Parathyroid adenoma (tissue), 2 donors: ENCODE results near the gene VAV3.

Experiments
- H2AFZ ChIP-seq: fragments of 300-600 bp; sonication (generic); one replicate; pipeline ENCODE4 v1.7.0; 2017; ENCODE audit warnings: antibody characterized with exemption, mild to moderate bottlenecking
- H3K27ac ChIP-seq: fragments of 300-600 bp; sonication (generic); one replicate; pipeline ENCODE4 v1.7.0; 2017
- H3K27me3 ChIP-seq: fragments of 300-600 bp; sonication (generic); one replicate; pipeline ENCODE4 v1.7.0; 2017; ENCODE audit warnings: low read length; ENCODE audit not compliant: control insufficient read depth, insufficient read depth
- H3K36me3 ChIP-seq: fragments of 300-600 bp; sonication (generic); one replicate; pipeline ENCODE4 v1.7.0; 2017; ENCODE audit warnings: low read length; ENCODE audit not compliant: control insufficient read depth, insufficient read depth
- H3K4me1 ChIP-seq: fragments of 300-600 bp; sonication (generic); one replicate; pipeline ENCODE4 v1.7.0; 2017; ENCODE audit warnings: control low read depth
- H3K4me2 ChIP-seq: fragments of 300-600 bp; sonication (generic); one replicate; pipeline ENCODE4 v1.7.0; 2017; ENCODE audit warnings: low read length
- H3K4me3 ChIP-seq: fragments of 300-600 bp; sonication (generic); one replicate; pipeline ENCODE4 v1.7.0; 2017; ENCODE audit warnings: low read depth, low read length
- H3K79me2 ChIP-seq: fragments of 300-600 bp; sonication (generic); one replicate; pipeline ENCODE4 v1.7.0; 2017; ENCODE audit warnings: control low read depth
- H3K9ac ChIP-seq: fragments of 300-600 bp; sonication (generic); one replicate; pipeline ENCODE4 v1.7.0; 2017; ENCODE audit warnings: mild to moderate bottlenecking
- H3K9me3 ChIP-seq: fragments of 300-600 bp; sonication (generic); one replicate; pipeline ENCODE4 v1.7.0; 2017; ENCODE audit warnings: low read length; ENCODE audit not compliant: control insufficient read depth
- CTCF ChIP-seq: fragments of 300-600 bp; sonication (generic); IDR thresholded peaks from one replicate; pipeline ENCODE4 v1.7.0; 2017; ENCODE audit warnings: antibody characterized with exemption, mild to moderate bottlenecking
- donor health status: primary hyperparathyroidism.

Gene VAV3

DNA sequence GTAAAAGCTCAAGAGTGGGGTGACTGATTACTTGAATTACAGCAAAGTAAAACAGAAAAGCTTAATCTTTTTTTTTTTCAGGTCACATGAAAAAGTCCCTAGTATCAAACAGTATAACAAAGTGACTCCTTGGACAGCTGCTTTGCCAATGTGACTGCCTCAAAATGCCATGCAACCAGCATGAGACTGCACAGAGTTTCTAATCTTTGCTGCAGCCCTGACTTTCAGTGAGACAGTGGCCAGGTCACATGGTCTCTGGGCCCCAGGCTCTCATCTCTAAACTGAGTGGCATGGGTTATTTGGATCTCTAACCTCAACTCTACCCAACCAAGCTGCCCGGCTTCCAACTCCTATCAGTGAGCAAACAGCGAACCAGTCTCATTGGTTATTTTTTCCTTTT is 169.0 kb downstream of the VAV3 start:
- Histone ChIP-seq H2AFZ (no peak overlapping the region), H3K9me3 (no peaks in the 10 kb centered on the region), H3K4me3 (no peak overlapping the region), H3K4me1 (no peaks in the 10 kb centered on the region), H3K9ac (no peak overlapping the region), H3K36me3 (no peaks in the 10 kb centered on the region), H3K27me3 (no peaks in the 10 kb centered on the region), H3K4me2 (no peak overlapping the region), H3K79me2 (no peaks in the 10 kb centered on the region), H3K27ac (no peak overlapping the region)
- no peak for TF ChIP-seq CTCF

DNA sequence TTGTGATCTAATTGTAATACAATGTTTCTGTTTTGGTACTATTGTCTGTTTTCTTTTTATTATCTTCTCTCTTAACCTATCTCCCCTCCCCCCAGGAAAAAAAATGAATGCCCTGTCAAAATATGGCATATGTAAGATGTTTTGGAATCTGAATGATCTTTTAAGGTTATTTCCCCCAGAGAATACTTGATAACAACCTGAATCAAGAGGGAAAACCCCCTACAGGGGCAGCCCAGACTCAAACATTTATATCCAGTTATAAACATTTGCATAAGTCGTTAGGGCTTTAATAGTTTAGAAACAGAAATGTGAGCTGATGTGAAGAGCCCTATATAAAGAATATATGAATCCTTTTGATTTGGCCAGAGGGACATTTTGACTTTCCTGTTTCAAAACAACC is 169.5 kb downstream of the VAV3 start:
- no peak for TF ChIP-seq CTCF
- no peaks in the 10 kb centered on the region for H3K9me3 ChIP-seq
- no peak overlapping the region for H3K4me3 ChIP-seq
- H3K4me2 ChIP-seq, result no peak overlapping the region
- no peaks in the 10 kb centered on the region for H3K79me2 ChIP-seq
- H3K4me1 ChIP-seq, result no peaks in the 10 kb centered on the region
- no peak overlapping the region for H3K9ac ChIP-seq
- no peak overlapping the region for H2AFZ ChIP-seq
- H3K36me3 ChIP-seq, result no peaks in the 10 kb centered on the region
- no peaks in the 10 kb centered on the region for H3K27me3 ChIP-seq
- no peak overlapping the region for H3K27ac ChIP-seq

DNA sequence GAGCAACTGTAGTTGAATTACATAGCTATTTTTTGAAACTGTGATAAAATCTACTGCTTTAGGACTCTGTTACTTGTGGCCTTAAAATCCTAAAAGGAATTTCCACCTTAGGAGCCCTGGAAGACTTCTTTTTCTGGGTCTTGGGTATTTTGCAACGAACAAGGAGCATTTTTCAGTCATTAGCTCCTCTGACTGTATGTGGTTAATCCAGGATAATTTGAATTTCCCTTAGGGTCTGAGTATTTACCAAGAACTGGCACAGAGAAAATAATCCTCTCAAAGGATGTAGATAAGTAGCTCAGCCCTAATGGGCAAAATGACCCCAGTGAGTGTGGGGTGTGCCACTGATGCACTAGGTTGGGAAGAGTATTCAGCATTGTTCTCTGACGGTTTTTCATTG is 170.4 kb downstream of the VAV3 start:
- no peaks in the 10 kb centered on the region for H3K9me3 ChIP-seq
- no peak overlapping the region for H2AFZ ChIP-seq
- TF ChIP-seq CTCF, result no peak
- no peaks in the 10 kb centered on the region for H3K36me3 ChIP-seq
- no peaks in the 10 kb centered on the region for H3K79me2 ChIP-seq
- no peak overlapping the region for H3K4me3 ChIP-seq
- H3K4me2 ChIP-seq, result no peak overlapping the region
- no peak overlapping the region for H3K9ac ChIP-seq
- H3K27me3 ChIP-seq, result no peaks in the 10 kb centered on the region
- H3K27ac ChIP-seq, result no peak overlapping the region
- H3K4me1 ChIP-seq, result no peaks in the 10 kb centered on the region

- no peak overlapping the region for H3K27ac ChIP-seq
- no peak overlapping the region for H3K9ac ChIP-seq
- H3K4me2 ChIP-seq, result no peak overlapping the region
- H3K36me3 ChIP-seq, result no peaks in the 10 kb centered on the region
- H3K4me3 ChIP-seq, result no peak overlapping the region
- TF ChIP-seq CTCF, result no peak
- H3K79me2 ChIP-seq, result no peaks in the 10 kb centered on the region
- no peaks in the 10 kb centered on the region for H3K4me1 ChIP-seq
- no peak overlapping the region for H2AFZ ChIP-seq
- H3K27me3 ChIP-seq, result no peaks in the 10 kb centered on the region
- H3K9me3 ChIP-seq, result no peaks in the 10 kb centered on the region
These were observed 171.0 kb downstream of the VAV3 start for GRCh38 chr1:107793896-107794453.

DNA sequence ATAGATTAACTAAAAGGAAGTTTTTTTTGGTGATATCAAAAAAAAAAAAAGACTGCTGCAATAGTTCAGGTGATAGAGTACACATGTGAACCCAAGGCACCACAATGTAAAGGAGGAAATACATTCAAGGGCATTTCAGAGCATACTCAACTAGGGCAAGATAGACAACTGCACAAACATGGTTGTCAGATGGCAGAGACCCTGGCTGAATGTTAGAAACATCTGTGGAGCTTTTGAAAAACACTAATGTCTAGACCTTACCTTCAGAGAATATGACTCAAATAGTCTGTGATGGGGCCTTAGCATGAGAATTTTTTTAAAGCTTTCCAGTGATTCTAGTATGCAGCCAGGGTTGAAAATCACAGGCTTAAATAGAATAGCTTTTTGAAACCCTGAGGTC is 173.6 kb downstream of the VAV3 start:
- TF ChIP-seq CTCF, result no peak
- no peak overlapping the region for H3K4me3 ChIP-seq
- no peak overlapping the region for H2AFZ ChIP-seq
- no peaks in the 10 kb centered on the region for H3K4me1 ChIP-seq
- H3K79me2 ChIP-seq, result no peaks in the 10 kb centered on the region
- no peaks in the 10 kb centered on the region for H3K9me3 ChIP-seq
- no peak overlapping the region for H3K27ac ChIP-seq
- no peak overlapping the region for H3K9ac ChIP-seq
- H3K36me3 ChIP-seq, result no peaks in the 10 kb centered on the region
- no peak overlapping the region for H3K4me2 ChIP-seq
- H3K27me3 ChIP-seq, result no peaks in the 10 kb centered on the region
